GM20431 (cell line): Measurements from ENCODE around the gene VPS35L.

Experiments
- in situ Hi-C: fragments of 300-500 bp; cut with MseI, MboI; formaldehyde crosslinking; loops from one replicate; pipeline ENCODE4 v1.15.0; 2020; ENCODE audit warnings: low sequenced_read_pairs; ENCODE audit not compliant: unreplicated experiment

VPS35L gene

GRCh38 chr16:19722981-19723380, 167.5 kb downstream of the VPS35L start:
- in situ Hi-C loops: no loop called here

DNA sequence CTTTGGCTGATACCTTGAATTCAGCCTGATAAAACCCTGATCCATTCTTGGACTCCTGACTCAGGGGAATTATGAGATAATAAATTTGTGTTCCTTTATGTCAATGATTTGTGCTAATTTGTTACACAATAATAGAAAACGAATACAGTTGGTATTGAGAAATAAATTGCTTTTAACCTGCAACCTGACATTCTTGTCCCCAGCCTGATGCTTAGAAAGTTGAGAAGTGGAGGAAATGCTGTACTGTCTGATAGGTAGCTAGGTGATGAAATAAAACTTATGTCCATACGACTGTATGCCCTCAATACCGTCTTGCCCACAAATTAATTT, 173.1 kb downstream of the VPS35L start:
- in situ Hi-C loops: no loop called here

DNA sequence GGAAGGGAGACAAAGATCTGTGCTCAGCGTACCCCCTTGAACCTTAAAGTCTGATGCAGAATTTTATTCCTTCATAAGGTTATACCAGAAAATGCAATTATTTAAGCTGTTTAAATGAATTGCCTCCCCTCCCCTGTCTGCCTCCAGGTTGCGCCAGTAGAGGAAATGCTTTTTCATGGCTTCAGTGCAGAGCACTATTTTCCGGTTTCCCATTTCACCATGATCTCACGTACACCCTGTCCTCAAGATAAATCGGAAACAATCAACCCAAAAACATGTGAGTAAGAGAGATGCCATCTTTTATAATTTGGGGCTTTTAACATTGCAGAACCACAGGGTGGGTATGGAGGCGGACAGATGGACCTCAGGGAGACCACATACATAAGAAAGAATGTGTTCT, 178.0 kb downstream of the VPS35L start:
- in situ Hi-C loops: no loop called here

- in situ Hi-C loops: no loop called here
These were observed 179.8 kb downstream of the VPS35L start for GRCh38 chr16:19735074-19735867.

GRCh38 chr16:19737306-19738038, 182.0 kb downstream of the VPS35L start:
- in situ Hi-C loops: no loop called here

DNA sequence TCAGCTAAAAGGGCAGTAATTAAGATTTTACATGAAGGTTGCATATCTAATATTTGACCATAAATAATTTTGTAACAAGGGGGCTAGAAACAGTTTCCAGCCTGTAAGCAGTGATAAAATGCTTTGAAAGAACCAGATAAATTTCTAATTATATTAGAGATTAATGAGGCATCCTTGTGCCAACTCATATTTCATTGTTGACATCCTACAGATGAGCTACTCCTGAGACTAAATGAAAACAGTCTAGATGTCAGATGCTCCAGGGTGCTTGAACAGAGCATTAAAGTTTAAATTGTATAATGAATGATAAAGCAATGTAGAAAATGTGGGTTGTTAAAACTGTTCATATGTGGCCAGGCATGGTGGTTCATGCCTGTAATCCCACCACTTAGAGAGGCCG, 185.9 kb downstream of the VPS35L start:
- in situ Hi-C loops: no loop called here

DNA sequence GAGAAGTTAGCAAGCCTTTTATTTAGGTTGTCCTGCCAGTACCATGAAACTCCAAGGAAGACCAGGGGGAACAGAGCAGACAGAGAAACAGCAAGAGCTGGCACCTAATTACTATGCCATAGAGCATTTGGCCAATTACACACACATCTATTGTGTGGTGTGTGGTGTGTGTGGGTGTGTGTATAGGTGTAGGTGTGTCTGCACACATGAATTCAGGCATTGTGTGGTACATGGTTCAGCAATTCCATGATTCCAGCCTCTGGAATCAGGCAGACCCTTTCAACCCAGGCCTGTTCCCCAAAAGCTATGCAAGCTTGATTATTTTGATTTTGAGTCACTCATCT, 188.3 kb downstream of the VPS35L start:
- in situ Hi-C loops: no loop called here

DNA sequence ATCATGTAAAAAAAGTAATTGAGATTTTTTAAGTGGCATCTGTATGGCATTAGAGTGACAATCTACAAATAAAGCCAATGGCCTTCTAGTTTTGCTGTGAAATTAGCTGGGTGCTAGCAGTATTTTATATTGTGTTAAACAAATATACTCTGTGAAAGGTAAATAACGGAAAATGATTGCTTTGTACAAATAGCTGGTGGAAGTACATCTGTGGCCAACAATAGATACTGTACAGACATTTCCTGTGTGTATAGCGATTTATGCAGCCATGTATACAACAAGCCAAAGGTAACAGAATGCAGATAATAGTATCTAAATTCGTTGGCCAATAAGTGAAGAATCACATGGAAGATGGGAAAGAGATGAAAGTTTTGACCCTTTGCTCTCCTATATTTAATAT, 189.2 kb downstream of the VPS35L start:
- in situ Hi-C loops: no loop called here

DNA sequence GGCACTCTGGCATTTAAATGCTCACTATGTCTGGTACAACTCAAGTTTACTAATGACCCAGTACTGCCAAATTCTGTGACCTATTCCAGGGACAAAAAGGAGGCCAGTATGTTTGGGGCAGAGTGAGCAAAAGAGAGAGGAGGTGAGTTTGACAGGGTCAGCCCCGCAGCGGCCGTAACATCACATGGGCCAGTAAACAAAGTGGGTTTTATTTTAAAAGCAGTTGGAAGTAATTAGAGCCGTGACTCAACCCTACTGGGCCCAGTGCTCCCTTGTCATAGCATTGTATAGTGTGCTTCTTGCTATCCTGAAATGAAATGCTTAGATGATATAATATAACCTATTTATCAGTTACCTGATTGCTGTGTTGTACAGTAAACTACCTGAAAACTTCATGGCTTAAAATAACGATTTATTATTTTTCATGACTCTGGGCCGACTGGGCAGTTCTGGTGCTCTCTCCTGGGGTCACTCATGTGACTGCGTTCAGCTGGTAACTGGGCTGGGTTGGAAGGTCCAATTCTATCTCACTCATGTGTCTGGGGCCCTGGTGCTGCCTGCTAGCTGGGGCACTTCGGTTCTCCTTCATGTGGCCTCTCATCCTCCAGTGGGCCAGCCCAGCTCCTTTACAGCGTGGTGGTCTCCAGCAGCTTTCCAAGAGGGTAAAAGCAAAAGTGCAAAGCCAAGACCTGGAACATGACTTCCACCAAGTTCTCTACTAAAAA, 189.9 kb downstream of the VPS35L start:
- in situ Hi-C loops: no loop called here

- in situ Hi-C loops: no loop called here
These were observed 191.1 kb downstream of the VPS35L start for GRCh38 chr16:19746561-19746960.

- in situ Hi-C loops: no loop called here
These were observed 193.1 kb downstream of the VPS35L start for GRCh38 chr16:19748389-19749168.

- in situ Hi-C loops: no loop called here
These were observed 194.1 kb downstream of the VPS35L start for GRCh38 chr16:19749571-19750080.
